SK-N-MC (cell line): ENCODE measurements around the gene RP9.

Experiments used
- EZH2 ChIP-seq: fragments of 200-600 bp; sonication (generic); IDR thresholded peaks from one replicate; pipeline ENCODE4 v1.6.1; 2017; ENCODE audit warnings: antibody characterized with exemption
- FOXP2 ChIP-seq: optimal IDR thresholded peaks from 2 replicates; pipeline ENCODE3; 2011; ENCODE audit warnings: mild to moderate bottlenecking, moderate library complexity; ENCODE audit not compliant: insufficient read depth; ENCODE audit errors: extremely low read length, control extremely low read depth
- POLR2AphosphoS5 ChIP-seq: IDR thresholded peaks from 2 replicates; pipeline ENCODE4 v1.6.1; 2012; ENCODE audit warnings: mild to moderate bottlenecking, low read depth, low read length, borderline replicate concordance

- TF ChIP-seq EZH2 (no peak), POLR2AphosphoS5 (no peak), FOXP2 (no peak)
Measured at GRCh38 chr7:33087858-33088257, 21.3 kb downstream of the RP9 start.
